IMR-90 (cell line): Measurements from ENCODE around the gene RMND5A. TPM values are rescaled to one million over a fixed set of nuclear protein-coding genes. Genes with fewer than 3 reads are reported as not detected.
"Not testable (repeated sequence)": the region's sequence is repeated elsewhere in the genome, so short reads cannot be mapped to it uniquely, and the experiment has no call there.

Experiments used
- ATAC-seq: fragments of 200-7000 bp; cut with Tn5 transposase; 2 replicates; pipeline ENCODE4 v1.9.1; 2020; ENCODE audit warnings: low read depth, mild to moderate bottlenecking, moderate library complexity
- BruUV-seq: library from RNA; stranded (reverse); fragments of 400-500 nt; replicated peaks from 2 replicates; lab custom pipeline; 2021; lab: Mats Ljungman, UMichigan
- CTCF ChIA-PET: fragments of 300-600 bp; formaldehyde crosslinking; extraction: SDS; loops from one replicate; lab custom pipeline; 2021; ENCODE audit warnings: antibody characterized with exemption; lab: Yijun Ruan, JAX
- POLR2A ChIA-PET: fragments of 300-600 bp; sonication (Branson Sonifier 250); formaldehyde crosslinking; loops from one replicate; lab custom pipeline; 2022; ENCODE audit warnings: antibody characterized with exemption; ENCODE audit not compliant: unreplicated experiment; lab: Charles Lee
- DNase-seq: peaks from one replicate; pipeline ENCODE4 v3.0.0; 2013
- H2AFZ ChIP-seq: replicated peaks from 2 replicates; pipeline ENCODE3; 2013; ENCODE audit warnings: low read length, mild to moderate bottlenecking; ENCODE audit not compliant: poor library complexity
- H2AK5ac ChIP-seq: 2 replicates; pipeline ENCODE4 v1.6.1; 2013; ENCODE audit warnings: low read depth, low read length, inconsistent platforms
- H2AK9ac ChIP-seq: replicated peaks from 2 replicates; pipeline ENCODE3; 2013; ENCODE audit warnings: mild to moderate bottlenecking, low read depth, low read length, moderate library complexity; ENCODE audit not compliant: poor library complexity
- H2BK120ac ChIP-seq: 2 replicates; pipeline ENCODE4 v1.6.1; 2013; ENCODE audit warnings: low read depth, low read length, inconsistent platforms
- H2BK15ac ChIP-seq: 3 replicates; pipeline ENCODE4 v1.6.1; 2013; ENCODE audit warnings: low read depth, low read length, inconsistent platforms
- H2BK20ac ChIP-seq: 2 replicates; pipeline ENCODE4 v1.6.1; 2013; ENCODE audit warnings: low read depth, mild to moderate bottlenecking, inconsistent platforms, low read length, moderate library complexity
- H2BK5ac ChIP-seq: 2 replicates; pipeline ENCODE4 v1.6.1; 2013; ENCODE audit warnings: mild to moderate bottlenecking, low read depth, low read length, inconsistent platforms; ENCODE audit not compliant: poor library complexity, severe bottlenecking
- H3K14ac ChIP-seq: replicated peaks from 2 replicates; pipeline ENCODE4 v1.6.1; 2013; ENCODE audit warnings: low read depth, low read length, inconsistent platforms
- H3K18ac ChIP-seq: 2 replicates; pipeline ENCODE4 v1.6.1; 2013; ENCODE audit warnings: low read depth, low read length, control low read depth
- H3K23ac ChIP-seq: 2 replicates; pipeline ENCODE4 v1.6.1; 2013; ENCODE audit warnings: low read depth, low read length, inconsistent platforms
- H3K27ac ChIP-seq: 2 replicates; pipeline ENCODE4 v1.5.1; 2013; ENCODE audit warnings: mild to moderate bottlenecking, control low read depth, low read length; ENCODE audit not compliant: insufficient read depth
- H3K27me3 ChIP-seq: 2 replicates; pipeline ENCODE4 v1.6.1; 2013; ENCODE audit warnings: low read length; ENCODE audit not compliant: control insufficient read depth, insufficient read depth
- H3K36me3 ChIP-seq: 2 replicates; pipeline ENCODE4 v1.6.1; 2013; ENCODE audit warnings: low read length, mixed read lengths; ENCODE audit not compliant: control insufficient read depth, insufficient read depth
- H3K4ac ChIP-seq: 2 replicates; pipeline ENCODE4 v1.6.1; 2013; ENCODE audit warnings: low read depth, low read length, inconsistent platforms
- H3K4me1 ChIP-seq: 2 replicates; pipeline ENCODE4 v1.6.1; 2013; ENCODE audit warnings: low read length, mixed read lengths; ENCODE audit not compliant: control insufficient read depth, insufficient read depth
- H3K4me2 ChIP-seq: 2 replicates; pipeline ENCODE4 v1.6.1; 2013; ENCODE audit warnings: low read depth, mild to moderate bottlenecking, control low read depth, low read length, moderate library complexity
- H3K4me3 ChIP-seq: 2 replicates; pipeline ENCODE4 v1.5.1; 2013; ENCODE audit warnings: low read depth, mild to moderate bottlenecking, control low read depth, low read length, moderate library complexity; ENCODE audit not compliant: insufficient read depth
- H3K56ac ChIP-seq: 2 replicates; pipeline ENCODE4 v1.6.1; 2013; ENCODE audit warnings: low read length, inconsistent platforms; ENCODE audit not compliant: insufficient read depth; ENCODE audit errors: extremely low read depth
- H3K79me1 ChIP-seq, 2 experiments: 2 replicates each; pipeline ENCODE4 v1.6.1; 2013; ENCODE audit warnings: low read length in 2 of 2, inconsistent platforms in 1 of 2, low read depth in 1 of 2
- H3K9ac ChIP-seq: 2 replicates; pipeline ENCODE4 v1.6.1; 2013; ENCODE audit warnings: low read depth, low read length, control low read depth
- H3K9me1 ChIP-seq: 2 replicates; pipeline ENCODE4 v1.6.1; 2013; ENCODE audit warnings: low read length, inconsistent platforms; ENCODE audit not compliant: insufficient read depth
- H3K9me3 ChIP-seq: 2 replicates; pipeline ENCODE4 v1.6.1; 2013; ENCODE audit warnings: low read length; ENCODE audit not compliant: control insufficient read depth, insufficient read depth
- H4K20me1 ChIP-seq: 2 replicates; pipeline ENCODE4 v1.6.1; 2013; ENCODE audit warnings: low read length, inconsistent platforms; ENCODE audit not compliant: insufficient read depth
- H4K5ac ChIP-seq: 2 replicates; pipeline ENCODE4 v1.6.1; 2013; ENCODE audit warnings: mild to moderate bottlenecking, low read depth, low read length, control low read depth
- H4K8ac ChIP-seq, 2 experiments: 2 replicates each; pipeline ENCODE4 v1.6.1; 2013; ENCODE audit warnings: low read depth in 2 of 2, low read length in 2 of 2, control low read depth in 1 of 2, inconsistent platforms in 1 of 2
- H4K91ac ChIP-seq: 2 replicates; pipeline ENCODE4 v1.6.1; 2013; ENCODE audit warnings: low read depth, low read length, inconsistent platforms; ENCODE audit not compliant: insufficient read depth
- WGBS, 2 experiments: methylation state at CpG; one replicate each; pipeline versions ENCODE4 v1.1.5 to v1.1.7; 2013; ENCODE audit warnings: missing lambda C conversion rate in 2 of 2; ENCODE audit not compliant: insufficient read length in 1 of 2; ENCODE audit errors: extremely low coverage in 2 of 2; 5-methylcytosine and 5-hydroxymethylcytosine counted together
- dilution Hi-C: fragments of 300-500 bp; cut with HindIII; formaldehyde crosslinking; loops from one replicate; pipeline ENCODE4 v1.14.3; 2018; ENCODE audit warnings: low sequenced_read_pairs; ENCODE audit not compliant: unreplicated experiment
- in situ Hi-C: fragments of 300-500 bp; cut with MboI; formaldehyde crosslinking; loops from 3 replicates; pipeline ENCODE4 v1.14.3; 2019; ENCODE audit warnings: low sequenced_read_pairs, inconsistent platforms, mixed read lengths
- intact Hi-C: fragments of 100-400 bp; cut with micrococcal nuclease; formaldehyde crosslinking; loops from 2 replicates; pipeline ENCODE4 v1.10.0; 2022
- polyA plus RNA-seq, 3 experiments: library from polyadenylated mRNA; depleted of rRNA; stranded (reverse); fragments of >200 nt; gene quantifications; 2 replicates each; pipeline ENCODE4 v1.2.3, GENCODE V29; 2012; ENCODE audit warnings: low replicate concordance in 1 of 3
- total RNA-seq: library from RNA; depleted of rRNA; stranded (reverse); fragments of >200 nt; gene quantifications from 2 replicates; pipeline ENCODE4 v1.2.3, GENCODE V29; 2012

Gene RMND5A
- total and polyA plus RNA-seq, 2 of the 4 experiments (the other 2 are of a cell fraction), result 5.1 to 16.0 TPM

DNA sequence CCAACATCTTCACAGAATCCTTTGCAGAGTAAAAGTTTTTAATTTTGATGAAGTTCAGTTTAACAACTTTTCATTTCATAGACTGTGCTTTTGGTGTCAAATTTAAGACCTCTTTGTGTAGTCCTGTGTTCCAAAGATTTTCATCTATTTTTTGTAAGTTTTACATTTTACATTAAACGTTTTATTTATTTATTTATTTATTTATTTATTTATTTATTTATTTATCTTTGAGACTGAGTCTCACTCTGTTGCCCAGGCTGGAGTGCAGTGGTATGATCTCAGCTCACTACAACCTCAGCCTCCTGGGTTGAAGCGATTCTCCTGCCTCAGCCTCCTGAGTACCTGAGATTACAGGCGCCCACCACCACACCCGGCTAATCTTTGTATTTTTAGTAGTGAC lies 12.0 kb upstream of the RMND5A start:
- H3K4ac ChIP-seq, H4K8ac ChIP-seq, H3K4me3 ChIP-seq, H4K20me1 ChIP-seq, H3K56ac ChIP-seq, H3K9me1 ChIP-seq, in situ Hi-C loops, H3K27ac ChIP-seq, H2BK20ac ChIP-seq, dilution Hi-C loops, H2AK9ac ChIP-seq, H3K79me1 ChIP-seq, H2BK120ac ChIP-seq, H4K91ac ChIP-seq, H3K23ac ChIP-seq, H3K14ac ChIP-seq, ATAC-seq, intact Hi-C loops, H3K18ac ChIP-seq, H3K4me2 ChIP-seq, H3K27me3 ChIP-seq, H2BK15ac ChIP-seq, H3K9ac ChIP-seq, CTCF ChIA-PET, H2BK5ac ChIP-seq, H2AFZ ChIP-seq, H3K36me3 ChIP-seq, H4K5ac ChIP-seq, BruUV-seq, POLR2A ChIA-PET, H2AK5ac ChIP-seq, H3K9me3 ChIP-seq, DNase-seq, H3K4me1 ChIP-seq: not testable (repeated sequence)
- no CpG with 5 or more reads among the region's 4 CpGs for WGBS, 2 experiments

DNA sequence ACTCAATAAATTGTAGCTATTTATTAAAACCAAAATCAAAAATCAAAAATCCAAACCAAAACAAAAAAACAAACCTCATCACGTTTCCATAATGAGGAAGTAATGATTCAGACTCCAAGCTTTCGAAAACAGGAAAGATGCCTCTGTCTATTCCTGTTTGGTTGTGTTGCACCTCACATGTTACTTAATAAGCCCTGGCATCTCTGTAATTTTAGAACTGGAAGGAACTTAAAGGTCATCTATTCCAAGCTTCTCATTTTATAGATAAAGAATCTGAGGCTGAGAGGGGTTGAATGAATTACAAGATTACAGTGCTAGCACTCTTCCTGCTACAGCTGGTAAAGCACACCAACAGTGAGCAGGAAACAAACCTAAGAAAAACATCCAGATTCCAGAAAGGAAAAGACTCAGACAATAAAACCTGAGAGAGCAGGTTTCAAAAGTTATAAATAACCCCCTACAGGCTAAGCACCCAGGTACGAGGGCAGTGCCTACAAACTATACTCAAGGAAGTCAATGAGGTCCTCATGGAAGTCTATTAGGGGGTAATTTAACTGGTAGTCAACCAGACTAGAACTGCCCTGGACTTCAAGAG lies 5.4 kb upstream of the RMND5A start:
- in situ Hi-C loops, H4K91ac ChIP-seq: not testable (repeated sequence)

More for the DNA sequence above, 5.4 kb upstream of the RMND5A start:
- H3K9ac ChIP-seq, H3K79me1 ChIP-seq, H3K27ac ChIP-seq, H3K9me1 ChIP-seq, dilution Hi-C loops, H3K14ac ChIP-seq, H3K9me3 ChIP-seq, BruUV-seq, H3K4me2 ChIP-seq, intact Hi-C loops, H4K5ac ChIP-seq, H3K27me3 ChIP-seq, H4K20me1 ChIP-seq, DNase-seq, H3K36me3 ChIP-seq, H2AK9ac ChIP-seq, H2BK5ac ChIP-seq, H2BK15ac ChIP-seq, H2AFZ ChIP-seq, H3K56ac ChIP-seq, H3K4me1 ChIP-seq, H2AK5ac ChIP-seq, H3K4me3 ChIP-seq, POLR2A ChIA-PET, H3K23ac ChIP-seq, CTCF ChIA-PET, H4K8ac ChIP-seq, H2BK120ac ChIP-seq, H2BK20ac ChIP-seq, H3K18ac ChIP-seq, H3K4ac ChIP-seq, ATAC-seq: not testable (repeated sequence)
- no CpG with 5 or more reads among the region's 3 CpGs for WGBS, 2 experiments
